HG02943 (cell line): ENCODE data around the gene WDR93.

Experiments used
- ATAC-seq: cut with Tn5 transposase; IDR thresholded peaks from one replicate; pipeline ENCODE4 v1.9.1; 2021; ENCODE audit warnings: mild to moderate bottlenecking, low read depth, moderate library complexity; ENCODE audit not compliant: unreplicated experiment

Gene WDR93

DNA sequence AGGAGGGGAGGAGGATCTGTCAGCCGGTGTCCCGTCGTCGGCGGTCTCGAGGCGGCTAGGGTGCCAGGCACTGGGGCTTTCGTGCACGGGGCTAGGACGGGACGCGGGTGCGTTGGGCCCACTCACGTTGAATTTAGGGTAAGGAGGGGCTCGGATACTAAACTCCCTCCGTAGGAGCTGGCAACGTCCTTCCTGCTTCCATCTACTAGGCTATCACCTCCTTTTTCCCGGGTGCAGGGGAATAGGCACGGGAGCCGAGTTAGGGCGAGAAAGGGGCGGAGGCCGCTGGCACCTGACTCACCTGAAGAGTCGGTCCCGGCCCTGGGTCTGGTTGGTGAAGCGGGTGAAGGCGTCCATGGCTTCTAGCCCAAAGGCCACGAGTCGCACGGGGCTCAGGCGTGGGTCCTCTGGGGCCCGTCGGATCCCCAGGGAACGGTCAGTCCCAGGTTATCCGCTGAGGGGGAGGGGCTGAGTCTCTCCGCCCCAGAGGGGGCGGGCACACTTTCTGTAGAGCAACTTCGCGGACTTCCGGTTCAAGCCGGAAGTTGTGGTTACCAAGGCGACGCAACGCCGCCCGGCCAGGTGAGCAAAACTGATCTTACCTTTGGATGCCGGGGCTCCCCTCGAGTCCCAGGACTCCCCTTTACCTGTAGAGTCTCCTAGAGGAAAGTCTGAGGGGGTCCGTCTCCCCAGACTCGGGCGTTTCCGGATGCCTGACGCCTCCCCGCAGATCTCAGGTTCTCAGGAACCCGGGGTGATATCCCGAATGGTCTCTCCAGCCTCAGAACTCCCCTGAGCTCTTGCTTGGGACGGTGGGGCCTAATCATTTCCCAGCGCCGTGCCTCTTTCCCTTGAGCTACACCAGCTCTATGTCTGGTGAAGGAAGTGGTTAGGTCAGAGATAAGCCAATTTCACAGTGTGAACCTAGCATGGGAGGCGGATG, at the start of gene WDR93, which contains the start of gene PEX11A:
TSS of gene WDR93 (plus strand) at position 536 of the 943 bp plus-strand sequence. CDS start 10,936 bp downstream, outside the sequence.
TSS of gene PEX11A (minus strand) at position 479 of the 943 bp plus-strand sequence. CDS start at position 357, 122 bp downstream.
- peak; percentile 94 for ATAC-seq

DNA sequence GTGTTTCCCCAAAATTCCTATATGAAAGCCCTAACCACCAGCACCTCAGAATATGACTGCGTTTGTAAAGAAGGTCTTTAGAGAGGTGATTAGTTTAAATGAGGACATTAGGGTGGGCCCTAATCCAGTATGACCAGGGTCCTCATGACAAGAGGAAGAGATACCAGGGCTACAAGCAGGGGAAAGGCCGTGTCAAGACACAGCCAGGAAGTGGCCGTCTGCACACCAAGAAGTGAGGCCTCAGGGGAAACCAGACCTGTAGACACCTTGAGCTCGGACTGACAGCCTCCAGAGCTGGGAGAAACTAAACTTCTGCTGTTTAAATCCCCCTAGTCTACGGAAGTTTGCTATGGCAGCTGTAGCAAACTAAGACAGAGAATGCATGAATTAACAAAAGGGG, 49.6 kb upstream of the WDR93 start:
- no peak for ATAC-seq

DNA sequence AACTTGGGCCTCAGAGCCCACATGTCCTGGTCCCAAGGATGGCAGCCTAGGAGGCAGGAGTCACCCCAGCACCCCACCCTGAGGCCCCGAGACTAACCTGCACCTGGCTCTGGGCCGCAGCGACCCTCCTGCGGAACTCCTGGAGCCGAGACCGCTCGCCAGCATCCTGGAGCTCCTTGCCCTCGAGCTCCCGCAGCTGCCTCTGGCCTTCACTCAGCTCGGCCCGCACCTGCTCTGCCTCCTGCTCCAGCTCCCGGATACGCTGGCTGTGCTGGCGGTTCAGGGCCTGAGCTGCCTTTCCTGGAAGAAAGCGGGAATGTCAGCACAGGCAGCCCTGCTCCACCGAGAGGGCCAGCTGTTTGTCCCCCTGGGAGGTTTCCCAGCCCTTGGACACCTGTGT, 48.5 kb upstream of the WDR93 start:
- ATAC-seq: no peak

DNA sequence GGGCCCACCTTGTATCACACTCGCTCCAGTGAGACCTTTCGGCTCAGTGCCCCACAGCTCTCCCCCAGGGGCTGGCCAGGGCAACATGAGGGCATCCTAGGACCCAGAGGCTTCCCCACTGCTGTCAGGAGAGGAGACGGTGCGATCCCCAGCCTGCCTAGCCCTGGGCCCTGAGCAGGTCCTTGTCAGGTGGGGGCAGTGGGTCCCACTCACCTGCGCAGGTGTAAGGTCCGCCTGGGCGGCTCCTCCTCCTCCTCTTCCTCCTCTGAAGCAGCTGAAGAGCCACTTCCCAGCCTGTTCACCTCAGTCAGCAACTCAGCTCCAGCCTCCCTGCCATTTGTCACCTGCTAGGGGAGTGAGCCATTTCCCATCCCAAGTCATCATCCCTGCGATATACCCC, 44.9 kb upstream of the WDR93 start:
- no peak for ATAC-seq

DNA sequence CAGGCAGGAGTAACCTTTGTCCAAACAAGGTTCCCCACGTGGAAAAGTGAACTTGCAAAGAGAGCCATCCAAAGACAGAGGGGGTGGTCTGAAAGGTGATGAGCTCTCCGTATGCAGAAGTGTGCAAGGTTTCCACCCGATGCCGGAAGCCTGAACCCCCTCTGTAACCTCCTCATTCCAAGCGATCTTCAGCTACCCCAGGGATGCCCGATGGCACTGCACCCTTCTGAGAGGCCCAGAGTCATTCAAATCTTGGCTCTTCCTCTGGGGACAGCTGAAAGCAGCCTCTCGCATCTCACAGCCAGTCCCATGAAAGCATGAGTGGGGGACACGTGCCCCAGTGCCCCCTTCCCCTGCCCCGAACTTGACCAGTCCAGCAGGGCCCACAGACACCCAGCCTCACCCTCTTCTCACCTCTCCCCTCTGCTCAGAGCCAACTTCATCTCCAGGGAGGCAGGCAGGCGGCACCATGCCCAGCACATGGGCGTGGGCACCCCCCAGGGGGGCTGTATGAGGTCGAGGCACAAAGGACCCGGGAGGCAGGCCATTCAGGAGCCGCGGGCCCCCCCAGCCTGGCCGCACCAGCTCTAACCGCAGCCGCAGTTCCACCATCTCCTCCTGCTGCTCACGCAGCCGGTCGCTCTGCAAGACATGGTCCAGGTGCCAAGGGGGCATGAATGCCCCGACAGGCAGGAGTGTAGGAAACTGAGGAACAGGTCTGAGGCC, 44.0 kb upstream of the WDR93 start:
- ATAC-seq: no peak

DNA sequence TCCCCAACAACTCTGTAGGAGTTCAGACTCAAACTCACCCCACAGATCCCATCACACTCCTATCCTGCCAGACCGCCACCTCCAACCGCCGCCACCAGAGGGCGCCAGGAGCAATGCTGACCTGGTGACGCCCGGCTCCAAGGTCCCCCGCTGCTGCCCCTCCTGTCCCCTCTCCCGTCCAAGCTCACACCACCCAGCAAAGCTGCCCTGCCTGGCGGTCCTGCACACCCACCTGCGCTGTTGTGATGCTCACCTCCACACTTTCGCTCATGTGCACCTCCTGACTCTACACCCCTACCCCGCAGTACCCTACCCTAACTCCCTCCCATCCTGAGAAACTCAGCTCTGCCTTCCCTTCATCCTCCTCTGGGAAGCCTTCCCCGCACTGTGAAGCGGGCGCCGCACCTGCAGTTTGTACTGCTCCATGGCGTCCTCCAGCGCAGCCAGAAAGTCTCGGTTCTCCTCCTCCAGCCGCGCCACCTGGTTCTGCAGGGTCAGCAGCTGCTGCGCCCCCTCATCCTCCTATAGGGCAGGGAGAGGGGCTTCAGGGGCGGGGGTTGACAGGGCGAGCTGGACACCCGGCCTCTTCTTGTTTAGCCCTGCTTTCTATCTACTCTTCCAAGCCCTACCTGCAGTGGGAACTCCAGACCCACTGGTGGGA, 43.3 kb upstream of the WDR93 start:
- ATAC-seq: no peak

DNA sequence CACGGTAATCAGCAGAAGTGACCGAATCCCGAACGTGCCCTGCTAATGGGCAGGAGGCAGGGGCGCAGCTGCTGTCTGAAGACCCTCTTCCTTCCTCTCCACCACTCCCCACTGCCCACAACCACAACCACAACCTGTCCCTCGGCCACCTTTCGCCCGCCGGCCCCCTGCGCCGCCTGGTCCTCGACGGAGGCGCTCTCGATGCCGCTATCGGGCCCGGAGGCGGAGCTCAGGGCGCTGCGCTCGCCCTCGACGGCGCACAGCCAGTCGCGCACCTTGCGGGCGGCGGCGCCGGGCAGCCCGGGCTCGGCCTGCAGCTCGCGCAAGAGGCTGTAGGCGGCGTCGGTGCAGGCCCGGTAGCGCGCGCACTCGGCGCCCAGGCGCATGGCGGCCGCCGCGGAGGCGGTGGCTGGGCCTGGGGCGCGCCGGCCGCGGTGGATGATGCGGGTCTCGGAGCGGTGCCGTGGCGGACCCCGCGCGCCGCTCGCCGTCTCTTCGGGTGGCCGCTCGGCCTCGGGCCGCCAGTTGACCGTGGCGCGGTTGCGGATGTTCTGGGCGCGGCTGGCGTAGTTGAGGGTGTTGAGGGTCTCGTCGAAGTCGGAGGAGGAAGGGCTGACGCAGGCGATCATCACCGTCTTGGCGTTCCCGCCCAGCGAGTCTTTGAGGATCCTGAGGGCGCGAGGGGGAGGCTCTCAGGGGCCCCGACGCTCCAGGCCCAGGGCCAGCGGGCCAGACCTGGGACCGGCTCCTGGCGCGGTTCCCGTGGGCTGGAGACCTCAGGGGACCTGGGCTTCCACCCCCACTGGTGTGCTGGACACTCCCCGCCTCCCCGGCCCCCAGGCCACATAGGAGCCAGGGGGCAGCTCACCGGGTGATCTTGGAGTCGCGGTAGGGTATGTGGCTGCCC, 42.3 kb upstream of the WDR93 start:
- ATAC-seq: no peak

DNA sequence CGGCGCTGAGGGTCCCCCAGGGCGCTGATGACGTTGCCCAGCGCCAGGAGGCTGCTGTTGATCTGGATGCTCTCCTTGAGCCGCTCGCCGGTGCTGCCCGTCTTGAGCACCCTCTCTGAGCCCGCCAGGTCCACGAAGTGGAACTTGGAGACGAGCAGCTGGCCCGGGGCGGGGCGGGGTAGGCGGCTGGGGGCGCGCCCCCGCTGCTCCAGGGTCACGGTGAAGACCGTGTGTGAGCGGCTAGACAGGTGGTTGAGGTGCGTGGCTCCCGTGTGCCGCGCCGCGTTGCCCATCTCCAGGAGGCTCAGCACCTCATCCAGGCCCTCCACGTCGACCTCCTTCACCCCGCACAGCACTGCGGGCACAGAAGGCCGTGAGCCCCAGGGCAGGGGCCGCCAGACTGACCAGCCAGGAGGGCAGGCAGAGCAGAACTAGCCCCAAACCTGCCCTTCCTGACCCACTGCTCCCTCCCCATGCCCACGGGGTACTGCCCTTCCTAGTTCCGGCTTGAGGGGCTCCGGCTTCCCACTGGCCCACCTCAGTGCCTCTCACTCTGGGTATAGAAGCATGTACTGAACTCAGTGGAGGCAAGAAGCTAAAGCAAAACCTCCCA, 41.5 kb upstream of the WDR93 start:
- no peak for ATAC-seq

DNA sequence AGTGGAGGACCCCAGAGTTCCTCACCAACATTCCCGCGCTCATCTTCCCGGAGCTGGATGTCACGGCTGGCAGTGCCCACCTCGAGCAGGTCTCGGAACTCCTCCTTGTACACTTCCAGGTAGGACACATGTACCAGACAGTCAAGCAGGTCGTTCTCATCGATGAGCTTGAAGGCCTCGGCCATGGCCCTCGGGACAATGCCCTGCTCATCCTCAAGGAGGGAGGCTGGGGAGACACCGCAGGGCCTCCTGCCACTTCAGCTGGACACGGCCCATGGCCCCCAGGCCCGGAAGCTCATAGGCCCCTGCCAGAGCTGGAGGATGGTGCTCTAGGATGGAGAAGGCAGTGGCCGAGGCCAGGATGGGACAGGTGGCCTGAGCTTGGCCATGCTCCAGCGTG, 40.9 kb upstream of the WDR93 start:
- no peak for ATAC-seq

DNA sequence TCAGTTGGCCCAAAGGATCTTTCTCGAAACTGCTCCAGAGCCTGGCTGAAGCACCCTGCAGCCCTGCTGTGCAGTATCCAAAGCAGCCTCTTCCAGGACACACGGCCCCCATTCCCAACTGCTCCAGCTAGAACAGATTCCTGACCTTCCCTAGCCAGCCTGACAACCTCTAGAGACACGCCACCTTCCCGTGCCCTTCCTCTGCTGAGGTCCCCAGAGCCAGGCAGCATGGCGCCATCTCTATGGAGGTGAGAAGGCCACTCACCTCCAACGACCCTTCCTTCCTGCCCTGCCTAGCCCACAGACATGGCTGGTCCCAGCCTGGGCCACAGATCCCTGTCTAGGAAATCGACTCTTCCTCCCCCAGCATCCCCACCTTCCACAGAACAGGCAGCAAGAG, 38.5 kb upstream of the WDR93 start:
- no peak for ATAC-seq

DNA sequence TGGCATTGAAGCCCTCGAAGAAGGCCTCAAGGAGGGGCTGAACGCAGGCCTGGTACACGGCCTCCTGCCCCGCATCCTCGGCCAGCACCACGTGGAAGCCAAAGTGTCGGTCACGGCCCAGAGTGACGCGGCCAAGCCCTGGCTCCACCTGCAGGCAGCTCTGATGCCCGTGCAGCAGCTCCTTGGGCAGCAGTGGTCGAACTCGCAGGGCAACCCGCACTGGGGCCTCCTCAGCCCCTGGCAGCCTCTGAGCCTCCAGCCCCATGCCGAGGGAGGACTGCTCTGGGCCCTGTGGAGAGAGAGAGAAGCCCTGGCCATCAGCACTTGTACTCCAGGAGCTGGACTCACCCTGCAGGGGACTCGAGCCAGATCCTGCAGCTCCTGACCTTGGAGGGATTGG, 37.9 kb upstream of the WDR93 start:
- ATAC-seq: no peak

DNA sequence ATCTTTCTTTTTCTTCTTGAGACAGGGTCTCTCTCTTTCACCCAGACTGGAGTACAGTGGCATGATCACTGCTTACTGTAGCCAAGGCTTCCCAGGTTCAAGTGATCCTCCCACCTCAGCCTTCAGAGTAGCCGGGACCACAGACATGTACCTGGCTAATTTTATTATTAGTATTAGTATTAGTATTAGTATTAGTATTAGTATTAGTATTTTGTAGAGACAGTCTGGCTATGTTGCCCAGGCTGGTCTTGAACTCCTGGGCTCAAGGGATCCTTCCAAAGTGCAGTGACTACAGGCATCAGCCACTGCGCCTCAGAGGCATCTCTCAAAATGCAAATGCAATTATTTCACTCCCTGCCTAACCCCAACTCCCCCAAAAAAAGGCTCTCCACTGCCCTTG, 37.0 kb upstream of the WDR93 start:
- ATAC-seq: no peak

DNA sequence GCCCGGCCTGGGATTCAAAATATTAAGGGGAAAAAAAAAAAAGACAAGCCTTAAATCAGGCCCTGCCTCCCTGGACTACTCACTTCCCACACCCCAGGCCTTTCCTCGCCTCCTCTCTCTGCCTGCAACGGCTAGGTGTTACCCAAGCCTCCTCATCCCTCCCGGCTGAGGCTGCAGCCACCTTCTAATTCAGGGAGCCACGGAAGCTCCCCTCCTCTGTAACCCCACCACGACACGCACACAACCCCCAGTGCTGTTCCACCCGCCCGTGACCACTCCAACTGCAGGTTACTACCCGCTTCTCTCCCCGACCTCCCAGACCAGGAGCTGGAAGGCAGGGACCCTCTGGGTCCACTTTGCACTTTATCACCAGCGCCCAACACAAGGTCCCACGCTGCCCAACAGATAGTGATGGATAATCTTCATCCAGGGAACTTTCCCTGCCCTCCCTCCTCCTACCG, 36.3 kb upstream of the WDR93 start:
- no peak for ATAC-seq

DNA sequence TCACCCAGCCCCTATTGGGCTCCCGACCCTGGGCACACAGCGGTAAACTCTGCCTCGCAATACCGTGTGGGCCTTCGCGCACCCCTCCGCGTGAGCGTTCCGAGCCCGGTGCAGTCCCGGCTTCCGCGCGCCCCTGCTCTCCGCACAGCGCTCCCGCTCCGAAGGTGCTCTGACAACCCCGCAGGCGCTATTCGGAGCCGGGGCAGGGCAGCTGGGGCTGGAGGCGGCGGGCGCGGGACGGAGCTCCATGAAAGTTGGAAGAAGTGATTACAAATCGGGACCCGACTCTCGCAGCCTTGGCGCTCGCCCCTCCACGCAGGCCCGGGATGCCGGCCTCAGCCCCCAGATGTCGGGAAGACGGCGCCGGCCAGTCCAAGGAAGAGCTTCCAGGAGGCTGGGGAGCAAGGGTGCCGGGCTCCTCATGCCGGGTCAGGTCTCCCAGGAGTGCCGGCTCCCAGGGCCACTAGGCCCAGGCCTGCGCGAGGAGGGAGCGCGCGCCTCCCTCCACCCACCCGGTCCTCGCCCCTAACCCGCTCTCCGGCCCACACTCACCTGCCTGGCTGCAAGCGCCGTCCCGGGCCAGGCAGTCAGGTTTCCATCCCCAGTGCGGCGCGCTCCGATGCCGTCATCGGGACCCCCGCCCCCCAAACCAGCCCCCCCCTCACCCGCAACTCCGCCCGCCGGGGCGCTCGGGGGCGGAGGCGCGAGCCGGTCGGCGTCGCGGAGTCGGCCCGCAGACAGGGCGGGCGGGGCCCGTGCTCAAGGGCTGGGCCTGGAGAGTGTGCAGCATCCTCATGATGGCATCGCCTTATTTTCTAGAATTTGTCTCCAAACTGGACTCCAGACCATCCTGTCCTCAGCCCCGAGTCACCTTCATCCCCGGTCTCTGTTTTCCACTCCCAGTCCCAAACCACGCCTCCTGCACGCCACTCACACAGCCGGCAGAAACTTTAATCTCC, 35.5 kb upstream of the WDR93 start, which contains the start of gene KIF7:
TSS of gene KIF7 (minus strand) at position 621 of the 959 bp plus-strand sequence. CDS start 2,537 bp downstream, outside the sequence.
- no peak for ATAC-seq

DNA sequence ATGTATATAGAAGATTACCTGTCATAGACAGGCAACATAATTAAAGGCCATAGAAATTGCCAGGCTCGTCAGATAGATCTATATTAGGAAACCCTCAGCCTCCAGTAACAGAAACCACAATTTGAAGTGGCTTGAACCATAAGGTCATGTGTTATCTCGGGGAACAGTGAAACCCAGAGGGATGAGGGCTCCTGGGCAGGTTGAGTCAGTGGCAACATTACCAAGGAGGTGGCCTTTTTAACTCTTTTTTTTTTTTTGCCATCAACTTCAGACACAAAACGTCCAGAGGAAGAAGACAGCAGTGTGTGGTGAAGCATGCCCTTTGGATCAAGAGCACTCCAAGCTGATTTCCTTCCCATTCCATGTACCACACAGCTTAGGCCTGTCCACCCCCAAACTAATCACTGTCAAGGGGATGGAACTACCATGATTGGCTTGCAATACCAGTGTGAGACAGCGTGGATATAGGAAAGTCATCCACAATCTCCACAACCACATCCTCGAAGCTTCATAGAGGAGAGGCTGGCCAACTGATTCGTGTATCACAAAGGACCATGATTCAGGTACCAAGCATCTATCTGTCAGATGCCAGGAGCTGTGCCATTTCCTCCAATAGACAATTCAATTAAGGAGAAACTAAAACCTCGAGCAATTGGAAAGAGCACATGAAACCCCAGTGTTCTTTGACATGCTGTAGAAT, 34.3 kb upstream of the WDR93 start:
- ATAC-seq: no peak

DNA sequence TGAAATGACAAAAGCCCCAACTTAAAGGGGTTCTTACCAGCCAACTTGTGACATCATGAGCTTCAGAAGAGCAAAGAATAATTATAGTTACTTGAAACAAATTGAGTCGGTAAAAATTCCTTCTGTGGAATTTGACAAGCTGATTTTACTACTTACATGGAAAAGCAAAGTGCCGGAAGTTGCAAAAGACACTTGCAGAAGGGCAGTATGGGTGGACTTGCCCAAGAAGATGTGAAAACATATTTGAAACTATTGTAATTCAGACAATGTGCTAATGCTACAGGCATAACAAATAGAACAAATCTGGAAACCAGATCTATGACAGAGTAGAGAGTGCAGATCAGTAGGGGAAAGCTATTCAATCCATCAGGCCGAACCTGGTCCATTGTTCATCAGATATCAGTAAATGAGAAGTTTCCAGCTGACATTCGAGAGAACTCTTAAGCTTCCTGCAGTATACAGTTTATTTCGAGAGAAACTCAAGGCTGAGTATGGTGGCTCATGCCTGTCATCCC, 32.9 kb upstream of the WDR93 start:
- ATAC-seq: no peak

DNA sequence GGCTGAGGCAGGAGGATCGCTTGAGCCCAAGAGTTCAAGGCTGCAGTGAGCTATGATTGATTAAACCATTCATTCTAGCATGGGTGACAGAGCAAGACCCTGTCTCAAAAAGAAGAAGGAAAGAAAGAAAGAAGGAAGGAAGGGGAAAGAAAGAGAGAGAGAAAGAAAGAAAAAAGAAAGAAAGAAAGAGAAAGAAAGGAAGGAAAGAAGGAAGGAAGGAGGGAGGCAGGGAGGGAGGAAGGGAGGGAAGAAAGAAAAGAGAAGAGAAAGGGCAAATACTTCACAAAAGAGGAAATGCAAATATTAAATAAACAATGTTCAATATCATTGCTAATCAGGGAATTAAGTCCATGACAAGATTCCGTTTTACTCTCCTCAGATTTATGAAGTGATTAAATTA, 31.3 kb upstream of the WDR93 start:
- ATAC-seq: no peak
